GM18526 (cell line): Measurements from ENCODE around the gene HDAC8.
A peak's percentile ranks its signal among the peaks of the same experiment; 100 is the strongest.

Source experiments
- POLR2A ChIP-seq: IDR thresholded peaks from 3 replicates; pipeline ENCODE4 v1.6.1; 2011; ENCODE audit not compliant: insufficient read length; ENCODE audit errors: extremely low read depth

The HDAC8 gene

DNA sequence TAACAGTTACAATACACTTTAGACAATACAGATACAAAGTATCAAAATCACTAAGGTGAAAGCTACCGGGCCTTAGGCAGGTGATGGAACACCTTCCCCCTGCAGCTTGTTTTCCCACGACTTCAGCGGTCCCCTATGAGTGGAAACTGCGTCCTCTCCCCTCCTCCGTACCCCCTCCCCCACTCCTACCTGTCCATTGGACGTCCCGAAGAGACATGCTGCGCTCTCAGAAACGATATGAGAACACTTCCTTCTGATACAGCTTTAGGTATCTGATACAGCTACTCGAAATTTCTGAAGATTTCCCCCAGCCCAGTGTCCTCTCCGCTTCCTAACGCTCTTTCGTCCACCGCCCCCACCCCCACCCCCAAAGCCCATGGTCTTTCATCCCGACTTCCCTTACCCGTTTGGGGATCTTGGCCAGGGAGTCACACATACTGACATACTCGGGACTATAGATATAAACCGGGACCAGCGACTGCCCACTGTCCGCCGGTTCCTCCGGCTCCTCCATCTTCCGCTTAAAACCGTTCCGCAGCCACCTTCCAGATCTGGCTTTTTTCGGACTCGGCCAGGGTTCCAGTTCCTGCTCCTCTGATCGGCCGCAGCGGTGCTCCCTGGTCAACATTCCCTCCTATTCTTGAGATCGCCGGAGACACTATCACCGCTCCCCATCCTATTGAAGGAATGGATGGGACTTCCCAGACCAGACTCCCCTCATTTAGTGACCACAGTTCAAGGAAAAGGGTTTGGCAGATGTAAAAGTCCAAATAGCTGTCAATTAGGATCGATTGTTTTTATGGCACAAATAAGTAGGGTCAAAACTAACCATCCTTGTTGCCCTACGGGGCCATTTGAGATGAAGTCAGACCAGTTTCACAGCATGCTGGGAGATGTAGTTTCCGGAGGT lies at the start of gene HDAC8:
TSS of gene HDAC8 (minus strand) at position 596 of the 910 bp plus-strand sequence. CDS start at position 514, 82 bp downstream.
- peak; percentile 30 for TF ChIP-seq POLR2A

DNA sequence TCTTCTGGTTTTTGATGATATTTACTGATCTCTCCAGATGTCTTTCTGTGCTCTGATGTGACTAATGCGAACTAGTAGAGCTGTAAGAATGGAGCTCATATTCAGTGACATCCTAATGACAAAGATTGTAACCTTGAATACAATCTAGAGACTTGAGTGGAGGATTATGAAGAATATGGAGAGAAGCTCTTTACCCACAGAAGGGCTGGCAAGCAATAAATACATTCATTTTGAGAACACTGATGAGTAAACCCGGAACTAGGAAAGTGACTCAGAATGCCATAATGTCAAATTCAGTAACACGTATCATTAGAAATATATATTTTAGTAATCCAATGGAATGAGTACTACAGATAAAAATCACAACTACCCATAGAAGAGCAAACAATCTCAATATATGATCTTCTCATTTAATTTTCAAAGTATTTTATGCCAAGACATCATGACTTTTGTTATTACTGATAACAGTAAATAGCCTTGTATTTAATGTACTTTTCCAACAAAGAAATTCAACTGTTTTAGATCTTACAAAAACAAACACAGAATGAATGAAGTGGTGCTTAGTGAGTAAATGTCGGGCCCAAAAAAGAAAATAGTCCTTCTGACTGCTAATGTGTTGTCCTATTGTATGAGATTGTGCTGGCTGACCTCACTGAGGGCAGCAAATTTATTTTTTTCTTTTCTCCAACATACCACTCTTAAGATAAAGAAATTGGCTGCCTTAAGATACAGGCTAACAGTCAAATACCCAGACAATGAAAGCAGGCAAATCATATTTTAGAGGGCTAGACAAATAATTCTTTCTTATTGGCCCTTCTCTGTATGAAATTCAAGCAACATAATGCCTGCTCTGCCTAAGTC lies 49.2 kb upstream of the HDAC8 start:
- no peak for TF ChIP-seq POLR2A

DNA sequence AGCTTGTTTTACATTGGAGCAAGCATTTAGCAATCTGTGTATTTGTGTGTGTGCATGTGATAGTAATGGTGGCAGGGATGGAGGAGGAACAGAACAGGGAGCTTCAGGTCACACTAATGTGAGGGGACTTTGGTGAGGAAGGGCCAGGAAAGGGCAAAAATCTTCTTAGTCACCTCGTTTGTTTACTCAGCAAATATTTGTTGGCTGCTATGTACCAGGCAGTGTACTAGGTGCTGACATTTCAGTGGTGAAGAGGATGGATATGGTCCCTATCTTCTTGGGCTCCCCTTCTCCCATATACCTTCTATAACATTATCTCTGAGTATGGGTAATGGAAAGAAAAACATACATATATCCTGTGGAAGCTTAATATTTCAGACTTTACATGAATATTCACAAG lies 48.5 kb upstream of the HDAC8 start:
- TF ChIP-seq POLR2A = no peak

DNA sequence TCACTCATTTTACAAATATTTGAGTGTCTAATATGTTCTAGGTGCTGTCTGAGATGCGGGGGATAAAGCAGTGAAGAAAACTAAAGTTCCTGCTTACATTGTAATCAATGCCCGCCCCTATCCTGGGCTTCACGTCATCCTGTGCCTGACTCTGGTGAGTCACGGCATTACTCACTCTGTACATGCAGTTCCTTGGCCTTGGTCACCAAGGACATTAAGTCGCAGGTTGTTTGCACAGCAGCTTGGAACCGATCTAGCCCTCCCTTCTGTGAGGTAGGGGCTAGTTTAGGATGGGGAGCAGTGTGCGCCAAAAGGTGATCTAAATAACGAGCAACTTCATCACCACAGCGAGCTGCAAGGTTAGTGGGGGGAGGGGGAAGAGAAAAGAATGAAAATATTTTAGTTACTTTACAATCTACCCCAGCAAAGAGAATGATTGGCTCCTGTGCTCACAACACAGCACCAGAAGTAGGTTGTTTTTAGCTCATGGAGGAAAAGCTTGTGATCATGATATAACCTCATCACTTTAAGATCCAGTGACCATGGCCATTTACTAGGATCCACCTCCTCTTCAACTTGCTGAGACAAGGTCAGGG lies 48.0 kb upstream of the HDAC8 start:
- TF ChIP-seq POLR2A = no peak

DNA sequence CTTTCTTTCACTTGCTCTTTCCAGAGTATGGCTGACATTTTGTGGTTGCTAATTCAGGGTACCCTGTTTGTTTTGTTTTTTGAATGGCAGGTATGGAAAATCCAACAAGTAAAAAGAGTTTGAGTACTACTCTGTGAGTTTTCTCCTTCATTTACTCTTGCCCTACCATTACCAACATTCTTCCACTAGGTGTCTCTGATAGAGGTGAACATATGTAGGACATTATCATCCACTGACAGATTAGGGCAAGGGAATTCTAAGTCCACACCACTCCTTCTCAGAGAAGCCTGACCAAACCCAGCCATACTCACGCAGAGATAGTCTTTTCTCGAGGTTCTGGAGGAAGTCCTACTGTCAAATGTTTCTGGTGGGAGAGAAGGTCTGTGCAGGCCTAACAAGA lies 36.7 kb upstream of the HDAC8 start:
- no peak for TF ChIP-seq POLR2A

DNA sequence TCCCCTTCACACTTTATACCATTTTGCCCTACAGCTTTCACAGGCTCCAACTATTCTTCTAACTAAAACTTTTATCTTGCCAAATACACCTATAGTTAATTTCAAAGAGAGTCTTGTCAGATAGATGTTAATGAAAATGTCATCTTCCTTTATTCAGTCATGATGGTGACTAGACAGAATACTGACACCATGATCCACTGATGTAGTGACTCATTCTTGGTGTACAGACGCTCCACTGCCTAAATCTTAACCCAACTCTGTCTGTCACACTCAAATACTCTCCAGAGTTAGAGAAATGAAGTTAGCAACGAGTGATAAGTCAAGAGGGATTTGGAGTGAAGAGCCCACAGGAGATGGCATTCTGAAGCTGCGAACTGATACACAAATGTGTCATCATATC lies 32.1 kb upstream of the HDAC8 start:
- no peak for TF ChIP-seq POLR2A

DNA sequence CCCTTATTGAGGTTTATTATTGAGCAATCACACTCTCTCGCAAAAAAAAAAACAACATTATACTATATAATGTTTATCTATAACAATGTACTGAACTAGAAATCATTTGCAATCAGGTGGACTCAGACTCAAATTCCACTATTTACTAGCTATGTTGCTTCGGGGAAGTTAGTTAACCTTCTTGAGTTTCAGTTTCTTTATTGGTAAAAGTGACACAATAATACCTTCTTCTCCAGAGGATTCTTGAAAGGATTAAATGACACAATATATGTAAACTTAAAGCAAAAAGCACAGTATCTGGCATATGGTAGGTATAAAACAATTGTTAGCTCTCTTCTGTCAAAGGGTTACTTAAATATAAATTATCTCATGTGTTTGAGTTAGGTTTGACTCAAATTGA lies 31.5 kb upstream of the HDAC8 start:
- TF ChIP-seq POLR2A = no peak

DNA sequence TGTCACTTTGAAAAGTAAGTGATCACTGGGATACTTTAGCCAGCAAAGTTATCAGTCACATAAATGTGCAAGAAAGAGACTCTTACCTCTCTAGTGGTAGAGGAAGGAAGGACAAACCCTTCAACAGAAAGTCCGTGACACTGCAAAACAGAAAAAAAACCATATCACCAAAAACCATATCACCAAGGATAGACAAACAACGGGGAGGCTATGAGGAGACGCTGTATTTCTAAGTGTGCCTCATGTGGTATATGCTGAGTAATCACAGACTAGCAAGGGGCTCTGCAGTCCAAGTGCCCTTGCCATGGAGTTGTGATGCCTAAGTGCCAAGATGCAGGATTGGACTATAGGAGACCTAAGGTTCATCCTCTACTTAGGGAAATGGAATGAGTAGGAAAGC lies 11.5 kb upstream of the HDAC8 start:
- TF ChIP-seq POLR2A = no peak

DNA sequence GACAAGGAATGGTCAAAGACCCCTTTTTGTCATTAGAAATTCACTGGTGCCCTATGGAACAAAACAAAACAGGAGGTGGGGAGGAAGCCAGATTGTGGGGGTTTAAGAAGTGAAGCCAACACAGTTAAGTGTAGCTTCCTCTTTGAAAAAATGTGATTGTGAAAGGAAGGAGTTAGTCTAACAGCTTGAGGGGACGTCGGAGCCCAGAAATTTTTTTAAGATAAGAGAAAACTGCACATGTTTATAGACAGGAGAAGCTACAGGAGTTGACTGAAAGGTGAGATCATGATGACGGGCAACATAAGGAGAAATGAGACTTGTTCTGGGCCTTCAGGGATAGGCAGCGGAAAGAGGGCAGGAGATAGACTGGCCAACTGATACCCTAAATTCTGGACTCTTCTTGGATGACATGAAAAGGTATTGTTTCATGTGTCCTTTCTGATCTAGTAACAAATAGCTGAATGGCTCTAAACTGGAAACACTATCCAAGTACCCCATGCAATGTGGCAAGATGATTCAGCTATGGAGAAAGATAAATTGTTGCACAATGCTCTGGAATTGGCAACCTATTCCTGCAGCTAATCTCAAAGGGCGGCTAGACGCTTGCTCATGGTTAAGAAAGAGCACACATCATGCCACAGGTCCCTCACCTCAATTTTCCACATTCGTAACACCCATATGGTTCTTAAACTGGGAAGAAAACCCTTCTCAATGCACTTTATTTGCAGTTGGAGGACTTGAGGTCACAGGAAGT lies 3.7 kb upstream of the HDAC8 start:
- TF ChIP-seq POLR2A = no peak

DNA sequence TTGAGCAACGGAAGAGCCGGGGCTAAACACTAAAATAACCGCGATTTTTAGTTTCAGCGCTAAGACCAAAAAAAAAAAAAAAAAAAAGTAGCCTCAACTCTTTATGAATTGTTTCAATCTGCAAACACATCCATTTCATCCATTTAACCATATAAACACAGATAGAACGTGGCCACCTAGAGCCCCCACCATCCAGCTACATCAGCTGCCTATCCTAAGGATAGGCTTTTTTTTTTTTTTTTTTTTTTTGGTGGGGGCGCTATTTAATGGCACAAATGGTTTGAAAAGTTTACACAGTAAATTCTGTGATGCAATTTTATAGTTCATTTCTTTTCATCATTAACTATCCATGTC lies 492 bp upstream of the HDAC8 start:
- no peak for TF ChIP-seq POLR2A

DNA sequence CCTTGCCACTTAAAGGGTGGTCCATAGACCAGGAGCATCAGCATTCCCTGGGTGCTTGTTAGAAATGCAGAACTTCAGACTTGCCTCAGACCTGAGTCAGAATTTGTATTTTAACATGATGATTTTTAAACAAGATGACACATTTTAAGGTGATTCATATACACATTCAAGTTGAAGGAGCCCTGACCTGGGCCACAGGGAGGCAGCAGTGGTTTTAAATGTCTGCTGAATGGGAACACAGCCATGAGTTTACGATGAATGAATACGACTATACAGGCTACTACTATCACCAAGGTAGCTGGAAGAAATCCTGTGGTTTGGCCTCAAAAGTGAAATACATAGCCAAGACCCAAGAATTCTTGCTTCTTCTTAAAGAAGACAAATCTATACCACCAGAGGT lies 2.9 kb downstream of the HDAC8 start:
- TF ChIP-seq POLR2A = no peak

DNA sequence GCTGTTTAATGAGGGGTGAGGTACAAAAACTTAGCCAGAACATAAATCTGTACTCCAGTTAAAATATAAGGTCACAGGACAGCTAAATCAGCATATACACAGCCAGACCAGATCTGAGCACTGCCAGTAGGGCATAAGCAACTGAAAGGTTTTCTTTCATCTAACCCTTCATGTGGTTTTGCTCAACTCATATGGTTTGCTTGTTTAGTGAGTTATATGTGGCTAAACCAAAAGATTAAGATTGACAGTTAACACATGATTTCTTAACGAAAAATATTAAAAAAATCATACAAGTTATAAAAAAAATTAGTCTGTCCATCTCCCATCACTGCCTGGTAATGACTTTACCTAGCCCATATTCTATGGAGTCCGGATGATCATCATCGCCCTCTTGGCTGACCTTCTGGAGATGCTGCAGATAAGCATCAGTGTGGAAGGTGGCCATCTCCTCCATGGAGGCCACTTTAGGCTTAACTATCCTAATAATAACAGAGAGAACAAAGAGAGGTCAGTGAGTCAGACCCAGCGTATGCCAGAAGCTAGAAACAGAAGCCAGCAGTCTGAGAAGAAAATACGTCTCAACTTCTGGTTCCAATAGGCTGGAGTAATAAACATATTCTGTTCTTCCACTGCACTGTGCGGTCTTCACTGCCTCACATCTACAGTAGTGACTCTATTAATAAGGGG lies 4.1 kb downstream of the HDAC8 start:
- TF ChIP-seq POLR2A = no peak

DNA sequence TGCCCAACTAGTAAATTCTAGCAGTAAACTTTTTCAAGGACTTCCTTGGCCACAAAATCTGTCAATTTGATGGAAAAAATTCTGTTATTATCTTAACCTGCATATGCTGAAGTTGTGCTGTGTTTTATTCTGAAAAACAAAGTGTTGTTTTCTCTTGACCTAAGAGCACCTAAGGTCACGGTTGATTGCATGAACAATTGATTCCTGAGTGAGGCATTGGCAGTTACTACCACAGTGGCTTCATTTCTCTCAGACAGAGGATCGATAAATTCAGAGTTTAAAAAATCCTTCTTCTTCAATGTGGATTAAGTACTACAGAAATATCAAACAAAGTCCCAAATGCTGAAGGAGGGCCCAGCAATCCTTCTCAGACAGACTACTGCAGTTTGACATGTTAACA lies 6.2 kb downstream of the HDAC8 start:
- TF ChIP-seq POLR2A = no peak

DNA sequence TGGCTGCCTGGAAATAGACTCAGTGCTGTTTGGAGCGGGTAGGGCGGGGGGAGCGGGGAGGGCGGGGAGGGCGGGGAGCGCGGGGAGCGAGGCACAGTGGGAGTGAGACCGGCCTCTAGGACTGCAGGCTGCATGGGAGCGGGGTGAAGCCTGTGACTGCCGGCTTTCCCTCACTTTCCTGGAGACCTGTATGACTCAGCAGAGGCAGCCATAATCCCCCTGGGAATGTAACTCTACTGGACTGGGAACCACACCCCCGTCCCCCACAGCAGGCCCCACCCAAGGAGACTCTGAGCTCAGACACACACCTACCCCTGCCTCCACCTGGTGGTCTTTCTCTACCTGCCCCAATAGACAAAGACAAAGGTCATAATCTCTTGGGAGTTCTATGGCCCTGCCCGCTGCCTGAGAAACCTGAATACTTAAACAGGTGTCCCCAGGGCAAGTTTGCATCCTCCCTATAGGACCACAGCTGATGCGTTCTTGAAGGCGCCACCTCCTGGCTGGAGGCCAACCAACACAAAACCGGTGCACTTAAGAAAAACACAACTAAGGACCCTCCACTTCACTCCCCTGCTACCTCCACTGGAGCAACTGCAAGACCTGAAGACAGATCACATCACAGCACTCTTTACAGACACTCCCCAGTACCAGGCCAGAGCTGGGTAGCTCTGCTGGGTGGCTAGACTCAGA lies 18.0 kb downstream of the HDAC8 start:
- TF ChIP-seq POLR2A = no peak
